GM12874 (cell line): ENCODE measurements around the gene EVI5.

Experiments
- CTCF ChIP-seq: IDR thresholded peaks from 2 replicates; pipeline ENCODE4 v1.5.1; 2011; ENCODE audit warnings: low read depth, mild to moderate bottlenecking, control low read depth, low read length, moderate library complexity; ENCODE audit not compliant: insufficient read depth

The EVI5 gene

GRCh38 chr1:92755541-92756461 lies 29.1 kb downstream of the EVI5 start:
- TF ChIP-seq CTCF: no peak

- no peak for TF ChIP-seq CTCF
These were observed 30.2 kb downstream of the EVI5 start for GRCh38 chr1:92754719-92755050.

GRCh38 chr1:92754000-92754718 lies 30.7 kb downstream of the EVI5 start:
- TF ChIP-seq CTCF: no peak

GRCh38 chr1:92752719-92753118 lies 32.2 kb downstream of the EVI5 start:
- no peak for TF ChIP-seq CTCF

- TF ChIP-seq CTCF: peak; percentile 73
These were observed 35.8 kb downstream of the EVI5 start for GRCh38 chr1:92749024-92749634.

GRCh38 chr1:92748138-92748537 lies 36.8 kb downstream of the EVI5 start:
- TF ChIP-seq CTCF: no peak

GRCh38 chr1:92747735-92748134 lies 37.2 kb downstream of the EVI5 start:
- no peak for TF ChIP-seq CTCF
